Nephron progenitor cell (in vitro differentiated cells): ENCODE measurements around the gene CHIA.

ENCODE experiments used
- DNase-seq: peaks from one replicate; pipeline ENCODE4 v3.0.0; 2021
- H3K27ac Mint-ChIP-seq: 2 replicates; pipeline ENCODE4 v1.8.0; 2021; ENCODE audit warnings: mild to moderate bottlenecking, moderate library complexity, mixed read lengths
- H3K27me3 Mint-ChIP-seq: 2 replicates; pipeline ENCODE4 v1.8.0; 2021; ENCODE audit warnings: mild to moderate bottlenecking, low read depth, mixed read lengths; ENCODE audit not compliant: poor library complexity
- H3K36me3 Mint-ChIP-seq: 2 replicates; pipeline ENCODE4 v1.8.0; 2021; ENCODE audit warnings: low read depth, mixed read lengths
- H3K4me1 Mint-ChIP-seq: 2 replicates; pipeline ENCODE4 v1.8.0; 2021; ENCODE audit warnings: mixed read lengths
- H3K4me3 Mint-ChIP-seq: 2 replicates; pipeline ENCODE4 v1.8.0; 2021; ENCODE audit warnings: mild to moderate bottlenecking, moderate library complexity, mixed read lengths
- H3K9me3 Mint-ChIP-seq: 2 replicates; pipeline ENCODE4 v1.8.0; 2021; ENCODE audit warnings: mild to moderate bottlenecking, moderate library complexity, mixed read lengths
- CTCF ChIP-seq: fragments of 200-600 bp; sonication (generic); IDR thresholded peaks from 2 replicates; pipeline ENCODE4 v1.5.0; 2021; ENCODE audit warnings: antibody characterized with exemption

Gene CHIA

GRCh38 chr1:111269825-111270406, 20.7 kb upstream of the CHIA start:
- no peak for DNase-seq

GRCh38 chr1:111270771-111271463, 19.7 kb upstream of the CHIA start:
- DNase-seq = no peak

More at GRCh38 chr1:111269825-111270406, 20.7 kb upstream of the CHIA start:
- no peaks in the 10 kb centered on the region for H3K36me3 Mint-ChIP-seq
- H3K4me1 Mint-ChIP-seq = no peaks in the 10 kb centered on the region
- H3K27ac Mint-ChIP-seq = no peak overlapping the region
- no peak for TF ChIP-seq CTCF
- no peaks in the 10 kb centered on the region for H3K9me3 Mint-ChIP-seq
- H3K4me3 Mint-ChIP-seq = no peak overlapping the region
- peaks cover 16% of the 10 kb centered on the region for H3K27me3 Mint-ChIP-seq

GRCh38 chr1:111271464-111271801, 19.2 kb upstream of the CHIA start:
- DNase-seq = no peak
- H3K27me3 Mint-ChIP-seq = peaks cover 16% of the 10 kb centered on the region
- no peak overlapping the region for H3K27ac Mint-ChIP-seq
- H3K9me3 Mint-ChIP-seq = no peaks in the 10 kb centered on the region
- H3K36me3 Mint-ChIP-seq = no peaks in the 10 kb centered on the region
- H3K4me1 Mint-ChIP-seq = no peaks in the 10 kb centered on the region
- H3K4me3 Mint-ChIP-seq = no peak overlapping the region
- no peak for TF ChIP-seq CTCF

More at GRCh38 chr1:111270771-111271463, 19.7 kb upstream of the CHIA start:
- no peak overlapping the region for H3K4me3 Mint-ChIP-seq
- H3K27ac Mint-ChIP-seq = no peak overlapping the region
- no peaks in the 10 kb centered on the region for H3K4me1 Mint-ChIP-seq
- H3K36me3 Mint-ChIP-seq = no peaks in the 10 kb centered on the region
- H3K27me3 Mint-ChIP-seq = peaks cover 16% of the 10 kb centered on the region
- TF ChIP-seq CTCF = no peak
- H3K9me3 Mint-ChIP-seq = no peaks in the 10 kb centered on the region

- Mint-ChIP-seq H3K27ac (no peak overlapping the region), H3K4me3 (no peak overlapping the region), H3K36me3 (no peaks in the 10 kb centered on the region), H3K4me1 (no peaks in the 10 kb centered on the region), H3K27me3 (peaks cover 16% of the 10 kb centered on the region), H3K9me3 (no peaks in the 10 kb centered on the region)
- no peak for TF ChIP-seq CTCF
- no peak for DNase-seq
Observed at GRCh38 chr1:111272081-111272480, 18.6 kb upstream of the CHIA start.

GRCh38 chr1:111274653-111275052, 16.0 kb upstream of the CHIA start:
- no peak for DNase-seq
- TF ChIP-seq CTCF = no peak
- no peak overlapping the region for H3K27ac Mint-ChIP-seq
- no peak overlapping the region for H3K4me3 Mint-ChIP-seq
- no peaks in the 10 kb centered on the region for H3K36me3 Mint-ChIP-seq
- no peaks in the 10 kb centered on the region for H3K4me1 Mint-ChIP-seq
- H3K27me3 Mint-ChIP-seq = peaks cover 16% of the 10 kb centered on the region
- H3K9me3 Mint-ChIP-seq = no peaks in the 10 kb centered on the region

GRCh38 chr1:111275079-111275478, 15.6 kb upstream of the CHIA start:
- H3K4me1 Mint-ChIP-seq = no peaks in the 10 kb centered on the region

More at GRCh38 chr1:111275079-111275478, 15.6 kb upstream of the CHIA start:
- no peak for DNase-seq
- no peaks in the 10 kb centered on the region for H3K9me3 Mint-ChIP-seq
- H3K27me3 Mint-ChIP-seq = peaks cover 16% of the 10 kb centered on the region
- TF ChIP-seq CTCF = no peak
- no peaks in the 10 kb centered on the region for H3K36me3 Mint-ChIP-seq
- no peak overlapping the region for H3K4me3 Mint-ChIP-seq
- H3K27ac Mint-ChIP-seq = no peak overlapping the region
